ENCODE measurements around the gene CDH4.

- TF ChIP-seq CTCF (IDR thresholded peaks at IDR 0.05) (no peak), POLR2AphosphoS5 (IDR thresholded peaks at IDR 0.05) (no peak), POLR2A (IDR thresholded peaks at IDR 0.05) (no peak)
These were observed 706.1 kb downstream of the CDH4 start for GRCh38 chr20:61957961-61958715.
